SK-N-SH (cell line): ENCODE data around the gene KCTD12.

Source experiments
- CTCF ChIP-seq: fragments of 200-600 bp; sonication (generic); IDR thresholded peaks from 2 replicates; pipeline ENCODE4 v1.6.1; 2017; ENCODE audit warnings: antibody characterized with exemption, mild to moderate bottlenecking, moderate library complexity
- EP300 ChIP-seq, 2 experiments: IDR thresholded peaks; 2 replicates each; pipeline versions ENCODE4 v1.4.0 to v1.6.1; 2012; ENCODE audit warnings: borderline replicate concordance in 1 of 2, low read depth in 1 of 2, low read length in 1 of 2
- GABPA ChIP-seq: IDR thresholded peaks from 2 replicates; pipeline ENCODE4 v1.4.0; 2012; ENCODE audit warnings: low read depth, mild to moderate bottlenecking
- MEF2A ChIP-seq: IDR thresholded peaks from 2 replicates; pipeline ENCODE4 v1.4.0; 2012; ENCODE audit warnings: low read depth, borderline replicate concordance
- REST ChIP-seq: IDR thresholded peaks from 2 replicates; pipeline ENCODE4 v1.6.1; 2012; ENCODE audit warnings: mild to moderate bottlenecking, low read depth, low read length, moderate library complexity

- no peak for TF ChIP-seq CTCF
- no peak for TF ChIP-seq REST
- TF ChIP-seq GABPA, result no peak
- TF ChIP-seq MEF2A, result no peak
- peak in 1 of 2 experiments; percentile 37; a peak in 1 of 4 replicates for TF ChIP-seq EP300 (IDR thresholded peaks at IDR 0.05; ENCODE audit: borderline replicate concordance in 1 of 2, low read depth in 1 of 2, low read length in 1 of 2)
Observed at GRCh38 chr13:76848596-76848995, 37.6 kb downstream of the KCTD12 start.
